ENCODE results near the gene RHOJ. TPM values are rescaled to one million over a fixed set of nuclear protein-coding genes. Genes with fewer than 3 reads are reported as not detected.

Gene RHOJ
- total RNA-seq, 1 donor from 2014 or later = 12.9 TPM

DNA sequence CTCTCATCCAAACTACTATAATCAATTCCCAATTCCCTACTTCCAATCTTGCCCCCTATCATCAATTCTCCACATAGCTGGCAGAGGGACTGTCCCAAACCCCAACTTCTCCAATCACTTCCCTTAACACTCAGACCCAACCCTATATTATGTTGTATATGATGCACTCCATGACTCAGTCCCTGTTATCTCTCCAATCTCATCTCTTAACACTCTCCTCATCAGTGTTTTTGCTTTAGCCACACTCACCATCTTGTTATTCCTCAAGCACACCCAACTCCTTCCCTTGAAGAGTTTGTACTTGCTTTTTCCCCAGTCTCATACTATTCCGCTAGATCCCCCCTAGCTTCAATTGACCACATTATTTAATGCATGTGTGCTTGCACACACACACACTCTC, 4.9 kb downstream of the RHOJ start:
- intact Hi-C loops (cut with DNase I) = no loop called here

DNA sequence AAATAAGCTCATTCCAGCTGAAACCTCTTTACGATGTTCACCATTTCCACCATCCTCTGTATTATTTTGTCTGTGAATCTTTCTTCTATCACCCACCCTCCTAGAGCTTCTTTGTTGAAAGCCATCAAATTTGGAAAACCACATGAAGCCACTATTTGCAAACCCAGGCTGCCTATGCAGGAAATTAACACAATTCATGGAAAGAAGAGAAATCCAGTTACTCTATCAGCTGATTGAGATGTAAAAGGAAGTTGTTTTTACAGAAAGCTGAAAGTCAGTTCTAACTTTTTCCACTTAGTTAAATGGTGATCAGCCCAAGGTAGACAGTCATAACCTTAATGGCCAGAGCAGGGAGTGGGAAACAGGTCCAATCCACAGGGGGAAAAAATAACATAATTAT, 6.6 kb downstream of the RHOJ start:
- TF ChIP-seq CTCF (IDR thresholded peaks at IDR 0.05) = no peak
- Histone ChIP-seq H3K36me3 (peaks cover 0 to 6% of the 10 kb centered on the region in 2 donors), H3K4me1 (no peaks in the 10 kb centered on the region), H3K27ac (no peak overlapping the region), H3K4me3 (no peak overlapping the region), H3K9me3 (no peaks in the 10 kb centered on the region), H3K27me3 (no peaks in the 10 kb centered on the region)
- DNase-seq (ENCODE audit: low spot score in 2 of 2) = no peak
- intact Hi-C loops (cut with DNase I) = no loop called here

More for the DNA sequence above, 4.9 kb downstream of the RHOJ start:
- Histone ChIP-seq H3K27me3 (no peaks in the 10 kb centered on the region), H3K9me3 (no peaks in the 10 kb centered on the region), H3K4me1 (no peaks in the 10 kb centered on the region), H3K36me3 (peaks cover 0 to 6% of the 10 kb centered on the region in 2 donors), H3K4me3 (no peak overlapping the region), H3K27ac (no peak overlapping the region)
- no peak for DNase-seq (ENCODE audit: low spot score in 2 of 2)
- no peak for TF ChIP-seq CTCF (IDR thresholded peaks at IDR 0.05)

DNA sequence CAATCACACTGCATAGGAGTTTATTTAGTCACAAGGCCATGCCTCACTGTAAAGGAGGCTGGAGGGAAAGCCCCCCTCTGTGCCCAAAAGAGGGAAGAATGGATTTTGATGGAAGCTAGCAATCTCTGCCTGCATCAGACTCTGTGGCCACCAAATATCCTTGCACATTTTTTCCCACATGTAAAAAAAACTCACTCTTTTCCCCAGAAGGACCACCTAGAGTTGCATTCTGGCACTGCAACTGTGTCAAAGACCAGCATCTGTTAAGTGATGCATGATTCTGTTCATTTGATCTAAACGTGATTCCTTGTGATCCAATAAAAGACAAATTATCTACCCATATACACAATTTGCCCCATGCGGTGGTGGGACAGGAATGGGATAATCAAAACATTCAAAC, 8.0 kb downstream of the RHOJ start:
- H3K4me1 ChIP-seq = no peaks in the 10 kb centered on the region
- H3K36me3 ChIP-seq = peaks cover 0 to 6% of the 10 kb centered on the region in 2 donors
- H3K4me3 ChIP-seq = no peak overlapping the region
- no peaks in the 10 kb centered on the region for H3K27me3 ChIP-seq
- TF ChIP-seq CTCF (IDR thresholded peaks at IDR 0.05) = no peak
- H3K9me3 ChIP-seq = no peaks in the 10 kb centered on the region
- H3K27ac ChIP-seq = no peak overlapping the region
- no peak for DNase-seq (ENCODE audit: low spot score in 2 of 2)
- intact Hi-C loops (cut with DNase I) = no loop called here

DNA sequence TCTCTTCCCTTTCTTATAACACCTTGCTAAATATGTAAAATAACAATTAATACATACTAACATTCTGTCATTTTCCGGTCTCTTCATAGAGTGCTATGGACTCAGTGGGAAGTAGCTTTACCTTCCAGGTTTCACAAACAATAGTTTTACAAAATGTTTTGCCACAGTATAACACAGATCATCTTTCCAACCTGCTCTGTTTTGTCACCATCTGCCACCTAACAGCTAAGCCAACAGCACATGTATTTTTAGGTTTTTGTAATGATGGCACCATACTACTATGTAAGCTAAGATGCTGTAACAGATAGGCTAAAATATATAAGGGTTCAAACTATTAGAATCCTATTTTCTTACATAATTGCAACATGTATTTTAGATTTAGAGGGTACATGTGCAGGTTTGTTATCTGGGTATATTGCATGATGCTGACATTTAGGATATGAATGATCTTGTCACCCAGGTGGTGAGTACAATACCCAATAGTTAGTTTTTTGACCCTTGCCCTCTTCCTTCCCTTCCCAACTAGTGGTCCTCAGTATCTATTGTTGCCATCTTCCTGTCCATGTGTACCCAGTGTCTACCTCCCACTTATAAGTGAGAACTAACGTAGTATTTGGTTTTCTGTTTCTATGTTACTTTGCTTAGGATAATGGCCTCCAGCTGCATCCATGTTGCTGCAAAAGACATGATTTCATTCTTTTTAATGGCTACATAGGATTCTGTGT, 8.7 kb downstream of the RHOJ start:
- H3K4me3 ChIP-seq = no peak overlapping the region
- H3K36me3 ChIP-seq = peaks cover 0 to 6% of the 10 kb centered on the region in 2 donors
- DNase-seq (ENCODE audit: low spot score in 2 of 2) = no peak
- H3K9me3 ChIP-seq = no peaks in the 10 kb centered on the region
- H3K4me1 ChIP-seq = no peaks in the 10 kb centered on the region
- no peak overlapping the region for H3K27ac ChIP-seq
- intact Hi-C loops (cut with DNase I) = no loop called here
- no peak for TF ChIP-seq CTCF (IDR thresholded peaks at IDR 0.05)
- no peaks in the 10 kb centered on the region for H3K27me3 ChIP-seq

- Histone ChIP-seq H3K27ac (no peak overlapping the region), H3K4me1 (no peaks in the 10 kb centered on the region), H3K4me3 (no peak overlapping the region), H3K27me3 (no peaks in the 10 kb centered on the region), H3K36me3 (peaks cover 0 to 6% of the 10 kb centered on the region in 2 donors), H3K9me3 (no peaks in the 10 kb centered on the region)
- no peak for TF ChIP-seq CTCF (IDR thresholded peaks at IDR 0.05)
- DNase-seq (ENCODE audit: low spot score in 2 of 2) = no peak
- intact Hi-C loops (cut with DNase I) = no loop called here
These were observed 10.4 kb downstream of the RHOJ start for GRCh38 chr14:63214417-63215196.

All from ascending aorta (tissue), 2 donors.